Inflammatory macrophage (primary cell): ENCODE measurements around the gene ZNF543.
"Not testable (repeated sequence)": the region's sequence is repeated elsewhere in the genome, so short reads cannot be mapped to it uniquely, and the experiment has no call there.

Source experiments
- DNase-seq, 2 donors: peaks; one replicate each; pipeline ENCODE4 v3.0.0-alpha.2; 2020 to 2022

Gene ZNF543

DNA sequence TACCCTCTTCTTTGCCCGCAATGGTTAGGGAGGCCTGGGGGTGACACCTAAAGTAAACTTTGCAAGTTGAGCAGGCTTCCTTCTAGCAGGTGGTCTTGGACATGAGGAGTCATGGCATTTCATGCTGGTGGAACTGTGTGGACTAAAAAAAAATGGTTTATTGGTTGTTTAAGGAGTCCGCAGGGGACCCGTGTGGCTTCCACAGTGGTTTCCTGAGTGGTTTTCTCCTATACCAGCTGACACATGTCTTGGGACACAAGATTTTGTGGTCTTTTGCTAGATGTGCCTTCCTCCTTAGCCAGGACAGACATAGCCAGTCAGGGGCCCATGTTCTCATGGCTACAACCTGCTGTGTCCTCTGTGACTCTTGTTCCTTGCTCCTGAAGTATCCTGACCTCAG lies 1.5 kb downstream of the ZNF543 start:
- DNase-seq: no peak

DNA sequence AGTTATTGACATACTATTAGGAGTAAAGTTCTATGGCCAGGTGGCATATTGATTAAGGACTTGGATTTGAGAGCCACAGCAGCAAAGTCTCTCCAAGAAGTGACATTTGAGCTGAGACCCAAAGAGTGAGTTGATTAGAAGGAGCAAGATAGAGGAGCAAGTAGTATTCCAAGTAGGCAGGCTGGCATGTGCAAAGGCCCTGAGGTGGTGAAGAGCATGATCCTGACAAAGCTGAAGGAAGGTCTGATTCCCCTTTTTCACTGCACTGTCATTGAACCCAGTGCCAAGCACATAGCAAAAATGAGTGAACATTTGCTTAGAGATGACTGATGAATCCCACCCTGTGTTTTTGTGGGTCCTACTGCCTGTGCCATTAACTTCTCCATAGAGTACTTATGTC lies 4.7 kb downstream of the ZNF543 start:
- DNase-seq: no peak

DNA sequence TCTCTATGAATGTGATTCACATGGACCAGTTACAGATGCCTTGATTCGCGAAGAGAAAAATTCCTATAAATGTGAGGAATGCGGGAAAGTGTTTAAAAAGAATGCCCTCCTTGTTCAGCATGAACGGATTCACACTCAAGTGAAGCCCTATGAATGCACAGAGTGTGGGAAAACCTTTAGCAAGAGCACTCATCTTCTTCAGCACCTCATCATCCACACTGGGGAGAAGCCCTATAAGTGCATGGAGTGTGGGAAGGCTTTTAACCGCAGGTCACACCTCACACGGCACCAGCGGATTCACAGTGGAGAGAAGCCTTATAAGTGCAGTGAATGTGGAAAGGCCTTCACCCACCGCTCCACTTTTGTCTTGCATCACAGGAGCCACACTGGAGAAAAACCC lies 7.7 kb downstream of the ZNF543 start:
- no peak for DNase-seq

DNA sequence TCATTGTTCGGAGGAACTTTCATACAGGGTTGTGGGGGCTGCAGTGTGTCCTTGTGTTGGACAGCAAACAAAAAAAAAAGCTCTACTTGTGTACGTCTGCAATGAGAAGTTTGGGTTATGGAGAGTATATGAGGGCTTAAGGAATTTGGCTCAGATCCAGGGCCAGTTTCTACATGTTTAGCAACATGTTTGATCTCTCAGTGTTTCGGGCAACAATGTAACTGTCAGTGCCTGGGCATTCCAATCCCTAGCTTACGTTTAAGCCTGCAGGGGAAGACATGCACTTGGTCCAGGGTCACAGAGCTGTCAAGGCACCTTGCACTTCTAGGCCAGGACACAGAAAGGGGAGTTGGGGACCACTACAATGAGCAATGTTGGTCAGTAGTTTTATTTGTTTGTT lies 13.9 kb downstream of the ZNF543 start:
- no peak for DNase-seq

DNA sequence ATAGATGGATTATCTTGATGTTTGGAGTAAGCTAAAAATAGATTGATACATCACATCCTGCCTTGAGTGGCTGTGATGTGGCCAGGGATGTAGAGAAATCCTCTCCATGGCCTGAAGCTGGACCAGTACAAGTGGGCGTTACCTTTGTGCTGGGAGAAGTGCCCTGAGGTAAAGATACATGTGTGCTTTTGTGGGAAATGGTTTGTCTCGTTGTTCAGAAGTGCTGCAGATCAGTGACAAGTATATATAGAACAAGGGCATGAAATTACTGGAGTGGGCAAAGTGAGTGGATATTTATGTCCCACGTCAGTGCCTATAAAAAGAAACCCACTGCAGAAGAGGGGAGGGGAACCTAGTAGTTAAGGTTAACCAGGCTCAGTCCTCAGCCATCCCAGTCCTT lies 18.6 kb downstream of the ZNF543 start:
- no peak for DNase-seq

DNA sequence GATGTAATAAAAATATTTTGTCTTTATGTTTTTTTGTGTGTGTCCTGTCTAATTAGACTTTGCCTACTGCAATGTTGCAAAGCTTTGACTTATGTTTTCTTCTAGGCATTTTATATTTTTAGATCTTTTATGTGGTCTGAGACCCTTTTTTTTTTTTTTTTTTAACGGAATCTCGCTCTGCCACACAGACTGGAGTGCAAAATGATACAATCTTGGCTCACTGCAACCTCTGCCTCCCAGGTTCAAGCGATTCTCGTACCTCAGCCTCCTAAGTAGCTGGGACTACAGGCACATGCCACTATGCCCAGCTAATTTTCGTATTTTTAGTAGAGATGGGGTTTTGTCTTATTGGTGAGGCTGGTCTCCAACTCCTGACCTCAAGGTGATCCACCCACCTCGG lies 22.3 kb downstream of the ZNF543 start:
- DNase-seq: no peak

DNA sequence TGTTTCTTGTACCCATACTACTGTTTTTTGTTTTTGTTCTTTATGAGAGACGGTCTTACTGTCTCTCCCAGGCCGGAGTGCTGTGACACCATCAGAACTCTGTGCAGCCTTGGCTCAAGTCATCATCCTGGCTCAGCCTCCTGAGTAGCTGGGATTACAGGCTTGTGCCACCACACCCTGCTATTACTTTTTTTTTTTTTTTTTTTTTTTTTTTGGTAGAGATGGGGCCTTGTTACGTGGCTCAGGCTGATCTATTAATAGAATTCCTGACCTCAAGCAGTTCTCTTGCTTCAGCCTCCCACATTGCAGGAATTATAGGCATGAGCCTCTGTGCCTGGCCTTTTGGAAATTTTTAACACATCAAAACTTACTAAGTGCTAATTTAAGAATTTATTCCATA lies 27.9 kb downstream of the ZNF543 start:
- no peak for DNase-seq

DNA sequence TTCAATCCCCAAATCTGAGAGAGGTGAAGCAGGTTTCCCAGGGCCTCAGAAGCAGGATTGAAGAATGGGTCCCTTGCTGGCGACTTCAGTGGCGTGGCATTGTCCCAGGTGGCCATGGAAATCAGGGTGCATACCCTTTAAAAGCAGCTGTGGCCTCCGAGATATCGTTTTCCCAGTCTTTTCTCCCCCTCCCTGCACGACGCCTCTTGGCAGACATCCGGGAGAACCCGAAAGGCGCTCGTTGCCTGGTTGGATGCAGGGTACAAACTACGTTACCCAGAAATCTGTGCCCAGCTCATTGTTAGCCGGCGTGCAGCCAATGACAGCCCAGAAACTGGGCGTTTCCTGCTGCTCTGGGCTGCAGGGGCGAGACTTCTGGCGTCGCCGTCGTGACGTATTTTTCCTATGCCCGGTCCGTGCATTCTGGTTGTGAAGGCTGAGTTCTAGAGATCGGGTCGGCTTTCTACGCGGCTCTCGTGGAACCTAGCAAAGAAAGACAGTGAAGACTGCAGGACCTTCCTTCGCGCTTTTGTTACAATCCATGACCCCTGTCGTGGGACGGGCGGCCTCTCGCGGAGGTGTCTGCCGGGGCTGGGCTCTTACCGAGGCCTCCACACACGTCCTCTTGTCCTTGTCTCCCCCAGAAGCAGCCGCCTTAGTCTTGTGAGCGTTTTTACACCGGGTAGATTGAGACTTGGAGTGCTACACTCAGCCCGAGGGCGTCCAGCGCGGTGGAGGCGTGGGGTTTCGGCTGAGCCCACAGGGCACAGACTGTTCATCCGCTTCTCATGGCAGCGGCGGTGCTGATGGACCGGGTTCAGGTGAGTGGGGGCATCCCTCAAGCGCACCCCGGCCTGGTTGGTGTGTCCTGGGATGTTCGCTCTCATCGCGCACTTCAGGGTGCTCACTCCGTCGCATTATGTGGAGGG lies 30.9 kb downstream of the ZNF543 start, which contains the start of gene ZNF304:
ZNF304 (plus strand) TSS at position 395 of the 929 bp plus-strand sequence; CDS start at position 789, 394 bp downstream.
- peak; percentile 95 for DNase-seq

DNA sequence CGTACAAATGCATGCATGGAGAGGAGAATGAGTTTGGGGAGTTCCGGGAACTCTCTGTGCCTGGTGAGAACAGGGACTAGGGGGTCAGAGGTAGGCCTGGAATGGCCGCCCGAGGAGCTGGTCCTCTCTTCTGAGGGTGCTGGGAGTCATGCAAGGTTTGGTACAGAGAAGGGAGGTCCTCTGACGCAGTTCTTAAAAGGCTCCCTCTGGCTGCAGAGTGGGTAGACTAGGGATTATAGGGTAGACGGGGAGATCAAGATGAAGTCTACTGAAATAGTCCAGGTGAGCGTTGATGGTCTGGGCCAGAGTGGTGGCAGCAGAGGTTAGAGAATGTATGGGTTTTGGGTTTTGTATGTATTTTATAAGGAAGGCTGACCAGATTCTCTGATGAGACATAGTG lies 31.6 kb downstream of the ZNF543 start:
- DNase-seq: no peak

DNA sequence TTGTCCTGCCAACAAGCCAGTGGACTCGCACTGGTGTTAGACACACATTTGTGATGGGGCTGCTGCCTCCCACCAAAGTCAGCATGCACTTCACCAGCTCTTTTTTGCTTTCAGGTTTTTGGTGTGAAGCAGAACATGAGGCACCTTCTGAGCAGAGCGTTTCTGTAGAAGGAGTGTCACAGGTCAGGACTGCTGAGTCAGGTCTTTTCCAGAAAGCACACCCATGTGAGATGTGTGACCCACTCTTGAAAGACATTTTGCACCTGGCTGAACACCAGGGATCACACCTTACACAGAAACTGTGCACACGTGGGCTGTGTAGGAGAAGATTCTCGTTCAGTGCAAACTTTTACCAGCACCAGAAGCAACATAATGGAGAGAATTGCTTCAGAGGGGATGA lies 35.6 kb downstream of the ZNF543 start:
- no peak for DNase-seq

DNA sequence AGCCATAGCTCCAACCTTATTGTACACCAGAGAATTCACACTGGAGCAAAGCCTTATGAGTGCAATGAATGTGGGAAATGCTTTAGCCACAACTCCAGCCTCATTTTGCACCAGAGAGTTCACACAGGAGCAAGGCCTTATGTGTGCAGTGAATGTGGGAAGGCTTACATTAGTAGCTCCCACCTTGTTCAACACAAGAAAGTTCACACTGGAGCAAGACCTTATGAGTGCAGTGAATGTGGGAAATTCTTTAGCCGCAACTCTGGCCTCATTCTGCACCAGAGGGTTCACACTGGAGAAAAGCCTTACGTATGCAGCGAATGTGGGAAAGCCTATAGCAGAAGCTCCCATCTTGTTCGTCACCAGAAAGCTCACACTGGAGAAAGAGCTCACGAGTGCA lies 37.1 kb downstream of the ZNF543 start:
- no peak for DNase-seq

DNA sequence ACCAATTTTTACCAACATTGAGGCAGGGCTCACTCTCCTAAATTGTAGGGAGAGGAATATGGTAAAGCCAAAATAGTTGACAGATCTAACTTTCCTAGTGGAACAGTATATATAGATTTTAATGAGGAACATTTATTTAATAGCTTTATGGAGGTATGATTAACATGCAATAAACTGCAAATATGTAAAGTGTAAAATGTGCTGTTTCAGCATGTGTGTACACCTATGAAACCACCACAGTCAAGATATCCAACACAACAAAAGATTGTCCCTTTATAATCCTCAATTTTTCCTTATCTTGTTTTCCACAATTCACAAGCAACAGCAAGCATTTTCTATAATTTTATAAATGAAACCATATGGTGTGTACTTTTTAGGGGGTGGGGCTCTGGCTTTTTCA lies 39.0 kb downstream of the ZNF543 start:
- DNase-seq: no peak

DNA sequence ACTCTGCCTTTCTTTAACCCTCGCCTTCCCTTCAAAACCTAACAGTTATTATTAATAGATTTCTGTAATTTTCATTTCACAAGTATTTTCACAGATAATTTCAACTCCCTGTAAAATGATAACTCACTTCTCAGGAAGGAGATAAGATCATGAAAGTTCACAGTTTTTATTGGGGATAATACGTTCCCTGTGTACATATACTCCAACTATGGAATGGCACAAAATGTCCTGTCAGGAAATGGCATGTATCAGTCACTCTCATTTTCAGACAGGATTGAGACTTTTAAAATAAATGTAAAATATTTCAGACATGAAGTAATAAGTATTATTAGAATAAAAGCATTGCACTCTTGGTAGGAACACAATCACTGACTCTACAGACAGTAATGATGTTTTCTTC lies 42.1 kb downstream of the ZNF543 start:
- DNase-seq: no peak

DNA sequence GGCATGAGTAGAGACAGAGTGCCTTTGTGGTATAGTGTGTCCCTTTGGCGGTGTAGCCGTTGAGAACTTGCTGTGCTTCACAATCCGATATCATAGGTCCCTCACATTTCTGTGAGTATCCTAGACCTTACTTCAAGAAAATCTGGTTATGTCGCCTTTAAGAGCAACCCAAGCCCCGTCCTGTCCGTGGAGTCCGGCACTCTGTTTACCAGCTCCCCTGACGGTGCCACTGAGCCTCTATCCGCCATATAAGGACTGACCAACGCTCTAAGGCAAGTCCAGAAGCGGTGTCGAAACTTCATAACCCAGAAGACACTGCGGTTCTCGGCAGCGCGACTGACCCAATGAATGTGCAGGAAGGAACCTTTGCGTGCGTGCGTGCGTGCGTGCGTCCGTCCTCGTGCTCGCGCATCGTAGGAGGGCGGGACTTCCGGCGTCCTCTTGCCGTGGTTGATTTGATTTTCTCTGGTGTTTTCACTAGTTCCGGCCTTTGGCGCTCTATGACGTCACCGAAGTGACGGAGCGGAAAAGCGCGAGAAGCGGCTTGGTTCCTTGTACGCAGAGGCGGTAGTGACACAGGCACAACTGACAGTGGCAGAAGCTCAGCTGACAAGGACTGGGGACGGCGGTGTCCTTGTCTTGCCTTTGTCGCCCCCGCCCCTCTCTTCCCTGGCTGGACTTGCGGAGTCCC lies 42.9 kb downstream of the ZNF543 start, which contains the start of the genes TRAPPC2B and ZNF547:
TRAPPC2B (plus strand) TSS at position 555 of the 691 bp plus-strand sequence. CDS start 1,283 bp downstream, outside the sequence.
ZNF547 (plus strand) TSS at position 555 of the 691 bp plus-strand sequence. CDS start 5,005 bp downstream, outside the sequence.
- peak; percentile 100 for DNase-seq

DNA sequence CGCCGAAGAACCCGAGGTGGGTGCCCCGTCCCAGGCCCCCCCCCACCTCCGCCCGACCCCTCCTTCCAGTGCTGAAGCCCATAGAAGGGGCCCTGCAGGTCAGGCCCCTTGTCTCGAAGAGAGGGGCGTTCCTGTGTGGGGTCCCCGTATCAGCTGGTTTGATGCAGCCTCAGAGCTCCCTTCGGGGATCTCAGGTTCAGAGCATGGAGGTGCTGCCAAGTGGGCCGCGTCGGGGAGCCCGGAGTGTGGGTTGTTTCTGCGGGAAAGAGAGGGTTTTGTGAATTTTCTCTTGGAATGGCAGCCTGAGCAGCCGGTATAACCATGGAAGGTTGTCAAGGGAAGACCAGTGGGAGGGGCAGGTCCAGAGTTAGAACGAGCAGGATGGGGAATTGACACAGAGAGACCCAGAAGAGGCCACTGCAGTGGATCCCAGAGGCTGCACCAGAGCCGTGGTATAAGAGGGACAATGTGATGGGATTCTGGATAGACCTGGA lies 43.5 kb downstream of the ZNF543 start:
- DNase-seq: no peak

DNA sequence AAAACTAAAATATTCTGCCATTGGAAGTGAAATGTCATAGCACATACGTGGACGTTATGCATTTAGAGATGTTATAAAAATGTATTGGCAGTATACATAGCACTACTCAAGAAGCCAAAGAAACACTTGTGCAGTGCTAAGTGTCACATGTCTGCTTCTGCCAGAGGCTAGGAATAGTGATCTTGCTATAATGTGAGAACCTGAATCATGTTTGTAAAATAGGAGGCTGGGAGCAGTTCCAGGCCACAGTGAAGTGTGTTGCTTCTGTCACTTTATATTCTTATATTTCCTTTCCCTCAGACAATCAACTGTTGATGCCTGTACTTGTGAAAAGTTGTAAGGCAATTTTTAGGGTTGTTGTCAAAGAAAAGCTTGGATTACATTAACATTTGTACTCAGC lies 46.5 kb downstream of the ZNF543 start:
- DNase-seq: no peak

DNA sequence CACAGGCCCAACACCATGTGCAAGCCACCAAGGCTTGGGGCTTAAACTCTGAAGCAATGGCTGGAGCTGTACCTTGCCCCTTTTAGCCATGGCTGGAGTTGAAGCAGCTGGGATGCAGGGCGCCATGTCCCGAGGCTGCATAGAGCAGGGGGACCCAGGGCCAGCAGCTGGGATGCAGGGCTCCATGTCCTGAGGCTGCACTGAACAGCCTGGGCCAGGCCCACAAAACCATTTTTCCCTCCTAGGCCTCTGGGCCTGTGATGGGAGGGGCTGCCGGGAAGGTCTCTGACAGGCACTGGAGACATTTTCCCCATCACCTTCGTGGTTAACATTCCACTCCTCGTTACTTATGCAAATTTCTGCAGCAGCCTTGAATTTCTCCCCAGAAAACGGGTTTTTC lies 53.9 kb downstream of the ZNF543 start:
- no peak for DNase-seq

DNA sequence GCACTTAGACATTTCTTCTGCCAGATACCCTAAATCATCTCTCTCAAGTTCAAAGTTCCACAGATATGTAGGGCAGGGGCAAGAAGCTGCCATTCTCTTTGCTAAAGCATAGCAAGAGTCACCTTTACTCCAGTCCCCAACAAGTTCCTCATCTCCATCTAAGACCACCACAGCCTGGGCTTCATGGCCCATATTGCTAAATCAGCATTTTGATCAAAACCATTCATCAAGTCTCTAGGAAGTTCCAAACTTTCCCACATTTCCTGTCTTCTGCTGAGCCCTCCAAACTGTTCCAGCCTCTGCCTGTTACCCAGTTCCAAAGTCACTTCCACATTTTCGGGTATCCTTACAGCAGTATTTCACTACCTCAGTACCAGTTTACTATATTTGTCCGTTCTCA lies 54.4 kb downstream of the ZNF543 start:
- not testable (repeated sequence) for DNase-seq

DNA sequence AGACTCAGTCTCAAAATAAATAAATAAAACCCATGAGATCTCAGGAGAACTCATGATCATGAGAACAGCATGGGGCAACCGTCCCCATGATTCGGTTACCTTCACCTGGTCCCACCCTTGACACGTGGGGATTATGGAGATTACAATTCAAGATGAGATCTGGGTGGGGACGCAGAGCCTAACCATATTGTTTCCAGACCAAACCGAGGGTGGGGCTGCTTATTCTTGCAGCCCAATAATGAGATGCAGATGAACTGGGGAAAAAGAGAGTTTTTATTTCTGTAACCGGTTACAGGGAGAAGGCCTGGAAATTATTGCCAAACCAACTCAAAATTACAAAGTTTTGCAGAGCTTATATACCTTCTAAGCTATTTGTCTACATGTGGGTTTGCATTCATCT lies 55.9 kb downstream of the ZNF543 start:
- DNase-seq: no peak

DNA sequence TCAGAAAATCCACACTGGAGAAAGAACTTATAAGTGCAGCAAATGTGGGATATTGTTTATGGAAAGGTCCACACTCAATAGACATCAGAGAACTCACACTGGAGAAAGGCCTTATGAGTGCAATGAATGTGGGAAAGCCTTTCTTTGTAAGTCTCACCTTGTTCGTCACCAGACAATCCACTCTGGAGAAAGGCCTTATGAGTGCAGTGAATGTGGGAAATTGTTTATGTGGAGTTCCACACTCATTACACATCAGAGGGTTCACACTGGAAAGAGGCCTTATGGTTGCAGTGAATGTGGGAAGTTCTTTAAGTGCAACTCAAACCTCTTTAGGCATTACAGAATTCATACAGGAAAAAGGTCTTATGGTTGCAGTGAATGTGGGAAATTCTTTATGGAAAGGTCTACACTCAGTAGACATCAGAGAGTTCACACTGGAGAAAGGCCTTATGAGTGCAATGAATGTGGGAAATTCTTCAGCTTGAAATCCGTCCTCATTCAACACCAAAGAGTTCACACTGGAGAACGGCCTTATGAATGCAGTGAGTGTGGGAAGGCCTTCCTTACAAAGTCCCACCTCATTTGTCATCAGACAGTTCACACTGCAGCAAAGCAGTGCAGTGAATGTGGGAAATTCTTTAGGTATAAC lies 57.4 kb downstream of the ZNF543 start:
- no peak for DNase-seq
